ENCODE data around the gene SORBS2.

Gene SORBS2

DNA sequence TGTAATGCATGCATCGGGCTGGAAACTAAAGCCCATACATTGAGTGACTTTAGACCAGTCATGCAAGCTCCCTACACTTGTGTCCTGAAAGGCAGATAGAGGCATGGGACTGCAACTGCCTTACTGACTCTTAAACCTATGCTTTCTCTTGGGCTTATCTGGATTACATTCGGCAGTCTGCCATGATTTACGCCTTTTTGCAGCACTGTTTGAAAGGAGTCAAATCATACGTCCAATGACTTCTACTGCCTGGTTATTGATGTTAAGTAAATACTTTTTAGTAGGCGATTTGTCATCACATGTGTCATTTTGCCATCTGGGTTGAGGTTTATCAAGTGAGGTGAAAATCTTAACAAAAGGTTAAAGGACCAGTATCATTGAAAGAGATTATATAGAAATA is 31.5 kb downstream of the SORBS2 start:
- DNase-seq (ENCODE audit: insufficient read length, low spot score) (no peak), FAIRE-seq (no peak)
- no peak for TF ChIP-seq CTCF (IDR thresholded peaks at IDR 0.05; ENCODE audit: insufficient read depth, missing control alignments)

DNA sequence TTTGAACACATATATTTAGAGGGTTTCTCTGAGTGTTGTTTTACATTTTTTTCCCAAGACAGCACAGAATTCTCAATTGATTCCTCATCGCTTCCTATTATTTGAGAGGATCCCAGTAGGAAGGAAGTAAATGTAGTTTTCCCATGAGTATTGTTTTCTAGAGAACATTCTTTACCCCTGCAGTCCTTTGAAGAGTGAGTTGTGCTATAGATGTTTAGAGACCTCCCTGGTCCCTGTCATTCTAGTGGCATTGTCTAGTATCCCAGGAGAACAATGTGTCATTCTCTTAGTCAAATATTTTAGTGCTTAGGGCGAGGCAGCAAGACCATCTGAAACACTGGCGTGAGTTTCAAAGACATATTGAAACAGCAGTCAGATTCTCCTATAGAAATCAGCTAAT is 32.5 kb downstream of the SORBS2 start:
- DNase-seq (ENCODE audit: insufficient read length, low spot score) (no peak), FAIRE-seq (no peak)
- no peak for TF ChIP-seq CTCF (IDR thresholded peaks at IDR 0.05; ENCODE audit: insufficient read depth, missing control alignments)

DNA sequence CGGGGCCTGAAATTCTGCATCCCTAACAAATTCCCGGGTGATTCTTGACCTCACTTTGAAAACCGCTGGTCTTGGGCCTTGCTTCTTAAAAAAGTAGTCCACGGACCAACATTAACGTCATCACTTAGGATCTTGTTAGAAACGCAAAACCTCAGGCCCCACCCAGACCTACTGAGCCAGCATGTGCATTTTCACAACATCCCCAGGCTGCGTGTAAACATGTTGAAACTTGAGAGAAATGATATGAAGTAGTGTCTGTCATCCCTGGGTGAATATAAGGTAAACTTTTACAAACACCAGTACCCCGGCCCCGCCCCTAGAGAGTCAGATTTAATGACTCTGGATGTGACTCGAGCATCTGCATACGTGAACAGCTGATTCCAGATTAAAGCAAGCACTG is 33.7 kb downstream of the SORBS2 start:
- no peak for FAIRE-seq
- TF ChIP-seq CTCF (IDR thresholded peaks at IDR 0.05; ENCODE audit: insufficient read depth, missing control alignments): no peak
- no peak for DNase-seq (ENCODE audit: insufficient read length, low spot score)

- FAIRE-seq (no peak), DNase-seq (ENCODE audit: insufficient read length, low spot score) (no peak)
- TF ChIP-seq CTCF (IDR thresholded peaks at IDR 0.05; ENCODE audit: insufficient read depth, missing control alignments): no peak
Measured at GRCh38 chr4:185775792-185776555, 36.0 kb downstream of the SORBS2 start.

GRCh38 chr4:185774845-185775680 is 36.9 kb downstream of the SORBS2 start:
- TF ChIP-seq CTCF (IDR thresholded peaks at IDR 0.05; ENCODE audit: insufficient read depth, missing control alignments): no peak
- FAIRE-seq (no peak), DNase-seq (ENCODE audit: insufficient read length, low spot score) (no peak)

DNA sequence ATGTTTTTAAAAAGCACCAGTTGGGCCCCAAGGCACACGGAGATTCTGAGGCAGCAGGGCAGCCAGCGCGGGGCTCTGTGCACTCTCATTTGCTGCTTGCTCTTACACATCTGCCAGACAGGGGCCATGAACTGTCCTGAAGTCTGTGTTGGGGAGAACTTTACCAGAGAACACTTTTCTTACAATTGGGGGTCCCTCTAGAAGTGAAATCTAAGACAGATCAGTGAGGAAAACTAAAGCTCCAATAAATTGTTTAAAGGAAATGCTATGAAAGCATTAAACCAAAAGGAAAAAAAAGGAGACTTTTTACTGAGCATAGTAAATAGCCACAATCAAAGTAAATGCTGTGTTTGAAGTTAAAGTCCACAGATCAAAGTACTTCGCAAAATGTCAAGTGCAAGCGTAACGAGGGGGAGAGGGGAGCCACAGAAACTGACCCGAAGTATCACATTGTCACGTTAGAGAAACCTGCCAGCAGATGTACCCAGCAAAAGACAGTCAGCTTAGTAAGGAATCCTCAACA is 37.8 kb downstream of the SORBS2 start:
- FAIRE-seq (no peak), DNase-seq (ENCODE audit: insufficient read length, low spot score) (no peak)
- no peak for TF ChIP-seq CTCF (IDR thresholded peaks at IDR 0.05; ENCODE audit: insufficient read depth, missing control alignments)

Data from D721Med (cell line).